HG02642 (cell line): Measurements from ENCODE around the gene FAH.

Experiments used
- ATAC-seq: cut with Tn5 transposase; IDR thresholded peaks from one replicate; pipeline ENCODE4 v1.9.1; 2021; ENCODE audit warnings: mild to moderate bottlenecking; ENCODE audit not compliant: unreplicated experiment, poor library complexity

Gene FAH

GRCh38 chr15:80228959-80229610, 76.3 kb downstream of the FAH start:
- no peak for ATAC-seq

GRCh38 chr15:80231371-80231770, 78.6 kb downstream of the FAH start:
- no peak for ATAC-seq

- no peak for ATAC-seq
Measured at GRCh38 chr15:80233581-80233980, 80.8 kb downstream of the FAH start.

- ATAC-seq, result no peak
Measured at GRCh38 chr15:80234883-80235282, 82.1 kb downstream of the FAH start.
